Right hindlimb (tissue), 1 donor: Measurements from ENCODE around the gene NUCB1.
A peak's percentile ranks its signal among the peaks of the same experiment; 100 is the strongest.
"Not testable (repeated sequence)": the region's sequence is repeated elsewhere in the genome, so short reads cannot be mapped to it uniquely, and the experiment has no call there.

Experiments used
- DNase-seq: peaks from one replicate; pipeline ENCODE4 v3.0.0-alpha.2; 2018

Gene NUCB1

DNA sequence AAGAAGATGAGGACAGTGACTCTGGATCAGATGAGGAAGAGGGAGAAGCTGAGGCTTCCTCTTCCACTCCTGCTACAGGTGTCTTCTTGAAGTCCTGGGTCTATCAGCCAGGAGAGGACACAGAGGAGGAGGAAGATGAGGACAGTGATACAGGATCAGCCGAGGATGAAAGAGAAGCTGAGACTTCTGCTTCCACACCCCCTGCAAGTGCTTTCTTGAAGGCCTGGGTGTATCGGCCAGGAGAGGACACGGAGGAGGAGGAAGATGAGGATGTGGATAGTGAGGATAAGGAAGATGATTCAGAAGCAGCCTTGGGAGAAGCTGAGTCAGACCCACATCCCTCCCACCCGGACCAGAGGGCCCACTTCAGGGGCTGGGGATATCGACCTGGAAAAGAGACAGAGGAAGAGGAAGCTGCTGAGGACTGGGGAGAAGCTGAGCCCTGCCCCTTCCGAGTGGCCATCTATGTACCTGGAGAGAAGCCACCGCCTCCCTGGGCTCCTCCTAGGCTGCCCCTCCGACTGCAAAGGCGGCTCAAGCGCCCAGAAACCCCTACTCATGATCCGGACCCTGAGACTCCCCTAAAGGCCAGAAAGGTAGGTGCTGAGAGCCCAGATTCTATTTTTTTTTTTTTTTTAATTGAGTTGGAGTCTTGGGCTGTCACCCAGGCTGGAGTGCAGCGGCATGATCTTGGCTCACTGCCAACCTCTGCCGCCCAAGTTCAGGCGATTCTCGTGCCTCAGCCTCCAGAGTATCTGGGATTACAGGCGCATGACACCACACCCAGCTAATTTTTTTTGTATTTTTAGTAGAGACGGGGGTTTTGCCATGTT lies 25.6 kb upstream of the NUCB1 start:
- peak; percentile 34 for DNase-seq

DNA sequence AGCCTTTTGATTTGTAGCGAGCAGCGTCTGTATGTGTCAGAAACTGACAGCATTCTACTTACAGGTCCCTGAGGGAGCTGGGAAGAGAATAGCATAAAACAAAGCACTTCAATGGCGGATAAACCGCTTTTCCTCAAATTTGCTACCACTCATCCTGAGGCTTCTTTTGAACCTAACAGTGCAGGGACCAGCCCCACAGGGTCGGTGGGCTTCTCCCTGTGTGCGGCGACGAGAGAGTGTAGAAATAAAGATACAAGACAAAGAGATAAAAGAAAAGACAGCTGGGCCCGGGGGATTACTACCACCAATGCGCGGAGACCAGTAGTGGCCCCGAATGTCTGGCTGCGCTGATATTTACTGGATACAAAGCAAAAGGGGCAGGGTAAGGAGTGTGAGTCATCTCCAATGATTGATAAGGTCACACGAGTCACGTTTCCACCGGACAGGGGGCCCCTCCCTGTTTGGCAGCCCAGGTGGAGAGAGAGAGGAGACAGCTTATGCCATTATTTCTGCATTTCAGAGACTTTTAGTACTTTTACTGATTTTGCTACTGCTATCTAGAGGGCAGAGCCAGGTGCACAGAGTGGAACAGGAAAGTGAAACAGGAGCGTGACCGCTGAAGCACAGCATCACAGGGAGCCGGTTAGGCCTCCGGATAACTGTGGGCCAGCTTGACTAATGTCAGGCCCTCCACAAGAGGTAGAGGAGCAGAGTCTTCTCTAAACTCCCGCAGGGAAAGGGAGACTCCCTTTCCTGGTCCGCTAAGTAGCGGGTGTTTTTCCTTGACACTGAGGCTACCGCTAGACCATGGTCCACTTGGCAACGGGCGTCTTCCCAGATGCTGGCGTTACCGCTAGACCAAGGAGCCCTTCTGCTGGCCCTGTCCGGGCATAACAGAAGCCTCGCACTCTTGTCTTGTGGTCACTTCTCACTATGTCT lies 23.8 kb upstream of the NUCB1 start:
- not testable (repeated sequence) for DNase-seq

DNA sequence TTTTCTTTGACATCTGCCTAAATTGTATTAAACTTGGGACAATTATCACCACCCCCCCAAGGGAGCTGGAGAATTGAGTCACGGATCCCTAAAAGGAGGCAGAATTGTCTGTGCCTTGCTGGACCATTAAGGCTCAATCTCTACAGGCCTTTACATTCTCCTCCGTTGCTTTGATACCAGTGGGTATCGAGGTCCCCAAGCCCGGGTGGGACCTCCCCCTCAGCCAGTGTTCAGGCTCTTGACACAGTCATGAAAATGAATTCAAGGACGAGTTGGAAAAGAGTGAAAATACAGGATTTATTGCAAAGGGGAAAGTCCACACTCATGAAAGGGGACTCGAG lies 22.3 kb upstream of the NUCB1 start:
- no peak for DNase-seq

DNA sequence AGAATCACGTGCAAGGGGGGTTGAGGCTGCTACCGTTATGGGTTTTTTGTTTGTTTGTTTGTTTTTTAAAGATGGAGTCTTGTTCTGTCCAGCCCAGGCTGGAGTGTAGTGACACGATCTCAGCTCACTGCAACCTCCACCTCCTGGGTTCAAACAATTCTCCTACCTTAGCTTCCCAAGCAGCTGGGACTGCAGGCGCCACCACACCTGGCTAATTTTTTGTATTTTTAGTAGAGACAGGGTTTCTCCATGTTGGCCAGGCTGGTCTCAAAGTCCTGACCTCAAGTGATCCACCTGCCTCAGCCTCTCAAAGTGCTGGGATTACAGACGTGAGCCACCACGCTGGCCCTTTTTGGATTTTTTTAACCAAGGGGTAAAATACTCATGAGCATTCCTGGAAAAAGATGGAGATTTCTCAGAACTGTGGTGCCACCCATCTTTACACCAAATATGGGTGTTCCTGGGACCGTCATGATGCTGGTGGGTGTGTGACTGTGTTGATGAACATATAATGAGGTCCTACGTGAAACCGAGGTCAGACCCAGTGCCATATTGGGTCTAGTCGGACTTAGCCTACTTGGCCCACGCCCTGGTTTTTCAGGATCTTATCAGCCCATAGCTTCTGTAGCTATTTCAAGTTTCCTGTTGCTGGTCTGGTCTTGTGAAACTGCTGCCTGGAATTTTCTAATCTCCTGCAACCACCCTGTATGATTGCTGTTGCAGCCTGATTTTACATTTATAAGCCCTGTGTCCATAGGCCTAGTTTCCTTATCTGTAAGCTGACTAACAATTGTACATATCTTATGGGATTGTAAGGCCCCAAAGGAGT lies 21.7 kb upstream of the NUCB1 start:
- DNase-seq, result no peak

DNA sequence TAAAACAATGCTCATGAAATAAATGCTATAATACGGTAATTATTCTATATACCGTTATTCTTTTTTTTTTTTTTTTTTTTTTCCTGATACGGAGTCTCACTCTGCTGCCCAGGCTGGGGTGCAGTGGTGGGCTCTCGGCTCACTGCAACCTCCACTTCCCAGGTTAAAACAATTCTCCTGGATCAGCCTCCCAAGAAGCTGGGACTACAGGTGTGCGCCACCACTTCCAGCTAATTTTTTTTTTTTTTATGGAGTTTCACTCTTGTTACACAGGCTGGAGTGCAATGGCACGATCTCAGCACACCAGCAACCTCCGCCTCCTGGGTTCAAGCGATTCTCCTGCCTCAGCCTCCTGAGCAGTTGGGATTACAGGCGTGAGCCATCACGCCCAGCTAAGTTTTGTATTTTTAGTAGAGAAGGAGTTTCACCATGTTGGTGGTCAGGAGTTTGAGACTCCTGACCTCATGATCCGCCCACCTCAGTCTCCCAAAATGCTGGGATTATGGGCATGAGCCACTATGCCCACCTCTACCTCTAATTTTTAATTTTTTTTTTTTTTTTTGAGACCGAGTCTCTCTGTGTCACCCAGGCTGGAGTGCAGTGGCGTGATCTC lies 21.0 kb upstream of the NUCB1 start:
- DNase-seq, result no peak

DNA sequence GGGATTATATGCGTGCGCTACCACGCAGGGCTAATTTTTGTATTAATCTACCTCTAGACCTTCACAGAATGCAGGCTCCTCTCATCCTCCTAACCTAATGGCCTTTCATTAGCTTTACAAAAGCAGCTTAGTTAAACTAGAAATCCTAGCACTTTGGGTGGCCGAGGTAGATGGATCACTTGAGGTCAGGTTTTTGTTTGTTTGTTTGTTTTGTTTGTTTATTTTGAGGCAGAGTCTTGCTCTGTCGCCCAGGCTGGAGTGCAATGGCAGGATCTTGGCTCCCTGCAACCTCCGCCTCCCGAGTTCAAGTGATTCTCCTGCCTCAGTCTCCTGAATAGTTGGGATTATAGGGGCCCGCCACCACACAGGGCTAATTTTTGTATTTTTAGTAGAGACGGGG lies 20.4 kb upstream of the NUCB1 start:
- not testable (repeated sequence) for DNase-seq

DNA sequence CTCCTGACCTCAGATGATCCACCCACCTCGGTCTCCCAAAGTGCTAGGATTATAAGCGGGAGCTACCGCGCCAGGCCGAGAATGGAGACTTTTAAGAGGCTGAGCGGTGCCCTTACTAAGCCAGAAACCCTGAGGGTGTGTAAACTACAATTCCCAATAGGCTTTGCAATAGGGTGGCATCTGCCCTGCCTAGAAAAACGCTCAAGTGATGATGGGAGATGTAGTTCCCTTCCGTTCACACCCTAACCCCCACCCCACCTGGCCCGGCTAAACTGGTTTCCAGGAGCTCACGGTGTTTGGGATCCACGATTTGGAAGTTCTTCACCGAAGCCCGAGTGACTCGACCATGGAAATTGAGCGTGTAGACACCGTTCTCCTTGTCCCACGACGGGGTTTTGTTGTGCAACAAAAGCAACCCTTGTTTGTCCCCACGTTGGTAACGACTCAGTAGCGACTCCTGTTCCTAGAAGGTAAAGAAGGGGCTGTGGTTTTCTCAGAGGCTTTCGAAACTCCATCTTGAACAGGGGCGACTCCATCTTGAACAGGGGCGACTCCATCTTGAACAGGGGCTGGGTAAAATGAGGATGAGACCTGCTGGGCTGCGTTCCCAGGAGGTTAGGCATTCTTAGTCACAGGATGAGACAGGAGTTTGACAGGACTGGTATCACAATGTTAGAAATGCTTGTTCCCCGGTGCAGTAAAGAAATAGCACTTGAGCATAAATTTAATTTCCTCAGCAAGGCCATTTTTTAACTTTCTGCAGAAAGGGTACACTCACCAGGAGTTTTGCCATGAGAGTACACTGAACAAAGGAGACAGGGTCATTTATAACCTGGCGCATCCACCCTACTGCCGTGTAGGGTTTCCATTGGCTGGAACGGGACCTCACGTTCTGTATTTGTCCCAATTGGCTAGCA lies 18.1 kb upstream of the NUCB1 start:
- DNase-seq, result no peak

DNA sequence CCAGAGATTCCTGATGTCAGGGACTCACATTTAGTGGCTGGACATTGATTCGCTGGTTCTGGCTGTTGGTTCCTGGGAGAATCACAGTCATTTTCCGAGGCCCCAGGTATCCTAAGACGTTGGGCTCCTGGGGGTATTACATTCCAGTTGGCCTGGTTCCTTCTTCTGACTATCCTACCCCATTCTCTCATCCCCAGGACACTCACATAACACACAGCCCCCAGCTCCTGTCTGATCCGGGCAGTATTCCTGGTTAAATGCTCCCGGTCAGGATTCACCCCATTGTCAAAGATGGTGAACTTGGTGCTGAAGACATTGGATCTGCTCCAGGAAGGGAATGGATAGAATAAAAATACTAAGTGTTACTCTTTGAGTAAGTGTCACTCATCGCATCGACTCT lies 16.4 kb upstream of the NUCB1 start:
- no peak for DNase-seq

DNA sequence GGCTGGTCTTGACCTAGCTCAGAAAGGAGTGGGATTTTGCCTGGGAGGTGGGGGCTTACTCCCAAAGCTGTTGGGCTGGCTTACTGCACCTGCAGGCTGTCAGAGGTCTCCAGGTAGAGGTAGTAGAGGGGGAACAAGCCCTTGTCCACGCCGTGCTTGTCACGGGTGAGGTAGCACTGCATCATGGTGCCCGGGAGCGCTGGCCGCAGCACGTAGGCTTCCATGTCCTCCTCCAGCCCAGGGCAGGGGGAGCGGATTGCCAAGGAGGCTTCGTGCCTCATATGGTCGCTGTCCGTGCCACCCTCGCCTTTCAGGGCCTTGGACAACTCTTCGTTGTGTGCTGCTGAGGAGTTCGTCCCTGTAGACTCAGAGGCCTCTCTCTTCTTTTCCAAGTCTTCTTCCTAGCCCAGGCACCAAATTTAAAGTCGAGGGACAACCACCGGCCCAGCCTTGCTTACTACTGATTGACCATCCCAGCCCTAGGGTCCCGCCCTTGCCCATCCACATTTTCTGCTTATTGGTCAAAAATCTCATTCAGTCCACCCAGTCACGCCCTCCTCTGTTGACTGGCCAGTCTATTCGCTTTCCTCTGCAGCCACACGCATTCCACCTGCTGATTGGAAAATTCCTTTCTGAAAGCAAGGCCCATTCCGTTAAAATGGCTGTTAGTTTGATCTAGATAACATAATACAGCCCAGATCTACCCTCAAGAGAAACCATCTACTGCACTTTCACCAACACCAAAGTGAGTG lies 12.1 kb upstream of the NUCB1 start:
- DNase-seq, result no peak

DNA sequence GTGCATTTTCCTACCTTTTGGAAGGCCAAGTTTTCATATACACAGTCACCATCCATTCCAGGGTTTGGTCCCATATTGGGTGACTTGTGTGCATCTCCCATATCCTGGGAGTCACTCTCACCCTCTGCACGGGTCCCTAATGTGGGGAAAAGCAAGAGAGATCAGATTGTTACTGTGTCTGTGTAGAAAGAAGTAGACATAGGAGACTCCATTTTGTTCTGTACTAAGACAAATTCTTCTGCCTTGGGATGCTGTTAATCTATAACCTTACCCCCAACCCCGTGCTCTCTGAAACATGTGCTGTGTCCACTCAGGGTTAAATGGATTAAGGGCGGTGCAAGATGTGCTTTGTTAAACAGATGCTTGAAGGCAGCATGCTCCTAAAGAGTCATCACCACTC lies 10.6 kb upstream of the NUCB1 start:
- DNase-seq, result not testable (repeated sequence)

DNA sequence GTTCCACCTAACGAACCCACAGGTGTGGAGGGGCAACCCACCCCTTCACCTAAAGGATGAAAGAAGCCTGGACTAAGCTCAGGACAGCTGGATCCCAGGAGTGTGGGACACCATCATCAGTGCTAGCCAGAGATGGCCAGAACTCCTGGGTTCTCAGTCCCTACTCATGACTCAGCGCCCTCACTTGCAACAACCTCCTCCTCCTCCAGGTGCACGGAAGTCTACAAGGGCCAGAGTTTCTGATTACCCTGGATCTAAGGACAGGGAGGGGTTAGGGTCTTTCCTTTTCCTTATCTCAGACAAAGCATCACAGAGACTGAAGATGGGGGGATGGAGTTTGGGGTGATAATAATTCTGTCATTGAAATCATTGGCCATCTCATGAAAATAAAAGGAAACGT lies 9.6 kb upstream of the NUCB1 start:
- no peak for DNase-seq

DNA sequence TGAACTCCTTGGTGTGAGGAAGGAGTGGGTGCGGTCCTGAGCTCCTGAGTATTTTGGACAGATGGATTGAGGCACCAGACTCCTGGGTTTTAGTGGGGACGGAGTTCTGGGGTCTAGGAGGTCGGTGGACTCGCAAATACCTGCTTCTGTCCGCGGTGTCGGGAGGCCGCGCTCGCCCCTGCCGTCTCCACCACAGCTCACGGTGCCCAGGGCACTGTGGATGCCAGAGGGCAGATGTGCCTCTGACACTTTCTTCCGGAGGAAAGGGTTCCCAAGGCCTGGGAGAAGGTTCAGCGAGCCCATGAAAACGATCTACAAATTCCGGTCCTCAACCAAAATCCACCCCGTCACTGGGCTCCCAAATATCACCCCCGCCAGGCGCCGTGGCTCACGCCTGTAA lies 4.9 kb upstream of the NUCB1 start:
- no peak for DNase-seq

DNA sequence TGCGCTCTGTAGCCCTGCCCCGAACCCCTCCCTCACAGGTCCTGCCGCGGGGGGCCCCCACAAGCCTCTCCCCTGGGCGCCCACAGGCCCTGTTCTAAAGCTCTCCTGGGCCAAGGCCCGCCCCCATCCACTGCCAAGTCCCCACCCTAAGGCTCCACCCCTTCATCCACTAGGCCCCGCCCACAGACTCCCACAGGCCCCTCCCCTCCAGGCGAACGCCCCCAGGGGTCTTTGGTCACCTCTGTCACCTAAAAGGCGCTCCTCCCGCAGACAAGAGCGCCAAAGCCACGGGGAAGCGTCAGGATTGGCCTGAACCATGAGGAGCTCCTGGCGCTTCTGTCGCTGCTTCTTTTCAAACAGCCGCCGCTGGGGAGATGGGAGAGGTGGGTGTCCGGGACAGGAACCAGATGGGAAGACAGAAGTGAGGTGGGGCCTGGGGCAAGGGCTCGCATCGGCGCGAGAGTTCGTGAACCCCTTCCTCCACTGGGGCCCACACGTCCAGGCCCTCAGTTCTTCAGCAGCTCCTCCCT lies 3.9 kb upstream of the NUCB1 start:
- DNase-seq, result peak; percentile 57

DNA sequence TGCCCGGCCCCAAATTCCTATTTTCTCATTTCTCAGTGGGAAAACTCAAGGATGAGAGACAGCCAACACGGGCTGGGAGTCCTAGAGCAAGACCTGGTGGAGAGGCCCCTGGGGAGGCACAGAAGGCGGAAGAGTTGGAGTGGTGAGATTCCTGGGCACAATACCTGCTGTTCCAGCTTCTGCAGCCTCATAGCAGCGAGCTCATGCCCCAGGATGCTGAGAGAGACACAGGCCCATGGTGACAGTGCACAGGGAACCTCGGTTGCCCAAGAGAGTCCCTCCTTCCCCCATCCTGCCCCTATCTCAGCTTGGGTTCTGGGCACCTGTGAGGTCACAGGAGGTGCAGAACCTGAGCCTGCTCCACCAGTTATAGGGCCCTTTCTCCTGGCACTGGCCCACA lies 2.9 kb upstream of the NUCB1 start:
- DNase-seq, result no peak

DNA sequence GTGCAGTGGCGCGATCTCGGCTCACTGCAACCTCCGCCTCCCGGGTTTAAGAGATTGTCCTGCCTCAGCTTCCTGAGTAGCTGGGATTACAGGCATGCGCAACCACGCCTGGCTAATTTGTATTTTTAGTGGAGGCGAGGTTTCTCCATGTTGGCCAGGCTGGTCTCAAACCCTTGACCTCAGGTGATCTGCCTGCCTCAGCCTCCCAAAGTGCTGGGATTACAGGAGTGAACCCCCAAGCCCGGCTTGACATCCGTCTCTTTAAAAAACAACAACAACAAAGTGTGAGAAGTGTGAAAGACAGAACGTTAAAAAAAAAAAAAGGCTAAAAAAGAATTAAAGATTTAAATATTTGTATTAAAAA lies 744 bp upstream of the NUCB1 start:
- DNase-seq, result not testable (repeated sequence)

DNA sequence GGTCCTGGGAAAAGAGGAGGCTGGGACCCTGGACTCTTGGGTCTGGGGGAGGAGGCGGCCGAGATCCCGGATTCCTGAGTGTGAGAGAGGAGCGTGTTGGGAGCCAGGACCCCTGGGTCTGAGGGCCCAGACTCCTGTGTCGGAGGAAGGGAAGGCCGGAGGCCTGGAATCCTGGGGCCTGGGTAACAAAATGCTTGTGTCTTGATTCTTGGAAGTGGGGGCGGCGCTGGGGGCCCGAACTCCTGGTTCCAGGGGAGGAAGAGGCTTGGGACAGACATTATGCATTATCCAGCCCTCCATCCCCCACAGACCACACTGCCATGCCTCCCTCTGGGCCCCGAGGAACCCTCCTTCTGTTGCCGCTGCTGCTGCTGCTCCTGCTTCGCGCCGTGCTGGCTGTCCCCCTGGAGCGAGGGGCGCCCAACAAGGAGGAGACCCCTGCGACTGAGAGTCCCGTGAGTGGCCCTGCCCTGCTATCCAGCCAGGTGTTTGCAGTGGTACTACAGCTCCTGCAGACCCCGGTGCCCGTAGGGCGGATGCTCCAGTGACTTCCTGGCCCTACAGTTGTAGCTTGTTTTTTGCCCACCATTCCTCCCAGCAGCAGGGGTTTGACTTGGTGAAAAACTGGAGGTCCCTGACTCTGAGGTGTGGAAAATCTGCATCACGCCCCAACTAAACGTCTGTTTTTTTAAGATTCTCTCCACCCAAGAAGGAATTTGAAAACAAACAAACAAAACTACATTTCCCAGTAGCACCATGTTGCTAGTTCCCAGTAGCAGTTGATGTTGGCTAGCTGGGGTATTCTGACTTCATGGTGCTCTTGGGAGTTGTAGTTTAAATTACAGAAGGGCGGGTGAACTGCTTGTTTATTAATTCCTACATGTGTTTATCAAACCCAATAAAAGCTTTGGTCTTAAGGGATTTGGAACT lies 630 bp downstream of the NUCB1 start:
- peak; percentile 39 for DNase-seq

DNA sequence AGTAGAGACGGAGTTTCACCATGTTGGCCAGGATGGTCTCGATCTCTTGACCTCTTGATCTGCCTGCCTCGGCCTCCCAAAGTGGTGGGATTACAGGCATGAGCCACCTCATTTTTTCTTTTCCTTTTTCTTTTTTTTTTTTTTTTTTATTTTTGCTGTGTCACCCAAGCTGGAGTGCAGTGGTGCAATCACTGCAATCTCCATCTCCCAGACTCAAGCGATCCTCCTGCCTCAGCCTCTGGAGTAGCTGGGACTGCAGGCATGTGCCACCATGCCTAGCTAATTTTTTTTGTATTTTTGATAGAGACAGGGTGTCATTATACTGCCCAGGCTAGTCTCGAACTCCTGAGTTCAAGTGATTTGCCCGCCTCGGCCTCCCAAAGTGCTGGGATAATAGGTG lies 2.2 kb downstream of the NUCB1 start:
- DNase-seq, result not testable (repeated sequence)

DNA sequence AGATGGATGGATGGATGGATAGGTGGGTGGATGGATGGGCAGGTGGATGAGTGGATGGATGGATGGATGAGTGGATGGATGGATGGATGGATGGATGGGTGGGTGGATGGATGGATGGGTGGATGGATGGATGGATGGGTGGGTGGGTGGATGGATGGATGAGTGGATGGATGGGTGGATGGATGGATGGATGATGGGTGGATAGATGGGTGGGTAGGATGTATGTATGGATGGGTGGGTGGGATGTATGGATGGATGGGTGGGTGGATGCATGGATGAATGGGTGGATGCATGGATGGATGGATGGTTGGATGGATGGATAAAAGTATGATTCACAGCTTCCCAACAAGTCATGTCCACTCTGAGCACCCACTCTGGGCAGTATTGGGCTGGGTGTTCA lies 3.7 kb downstream of the NUCB1 start:
- DNase-seq, result not testable (repeated sequence)

DNA sequence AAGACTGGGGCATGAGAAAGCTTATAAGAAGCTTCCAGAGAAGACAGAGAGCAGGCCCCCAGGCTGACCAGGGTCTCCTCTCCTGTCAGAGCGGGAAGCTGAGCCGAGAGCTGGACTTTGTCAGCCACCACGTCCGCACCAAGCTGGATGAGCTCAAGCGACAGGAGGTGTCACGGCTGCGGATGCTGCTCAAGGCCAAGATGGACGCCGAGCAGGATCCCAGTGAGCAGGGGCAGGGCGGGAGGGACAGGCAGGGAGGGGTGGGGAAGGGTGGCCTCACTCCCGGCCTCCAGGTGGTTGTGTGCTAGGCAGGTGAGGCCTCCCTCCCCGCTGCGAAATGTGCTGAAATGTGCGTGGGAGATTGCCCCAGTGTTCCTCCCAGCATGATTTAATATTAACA lies 5.6 kb downstream of the NUCB1 start:
- no peak for DNase-seq
